Heart left ventricle (tissue), 16 donors: ENCODE measurements around the gene MT2A. TPM values are rescaled to one million over a fixed set of nuclear protein-coding genes. Genes with fewer than 3 reads are reported as not detected.
A peak's percentile ranks its signal among the peaks of the same experiment; 100 is the strongest.

ENCODE experiments used
- ATAC-seq, 4 donors: fragments of 200-7000 bp; cut with Tn5 transposase; one replicate each; pipeline ENCODE4 v1.9.1; 2020 to 2022; ENCODE audit warnings: moderate library complexity in 4 of 4, mild to moderate bottlenecking in 3 of 4, moderate number of reproducible peaks in 1 of 4
- DNase-seq, 5 donors: peaks; one replicate each; pipeline ENCODE4 v3.0.0-alpha.2; 2020
- H3K27ac ChIP-seq, 12 donors: fragments of 200-600 bp; sonication (generic) in 4 of 12; one replicate each; pipeline versions ENCODE4 v1.5.0 to v1.8.0; 2016 to 2022; ENCODE audit warnings: mild to moderate bottlenecking in 2 of 12
- H3K27me3 ChIP-seq, 9 donors: fragments of 200-600 bp; sonication (generic) in 2 of 9; one replicate each; pipeline versions ENCODE4 v1.5.1 to v1.8.0; 2016 to 2022; ENCODE audit warnings: mild to moderate bottlenecking in 3 of 9
- H3K36me3 ChIP-seq, 9 donors: fragments of 200-600 bp; sonication (generic) in 2 of 9; one replicate each; pipeline versions ENCODE4 v1.5.0 to v1.8.0; 2018 to 2022; ENCODE audit warnings: mild to moderate bottlenecking in 2 of 9
- H3K4me1 ChIP-seq, 12 donors: fragments of 200-600 bp; sonication (generic) in 4 of 12; one replicate each; pipeline versions ENCODE4 v1.5.0 to v1.8.0; 2016 to 2022; ENCODE audit warnings: mild to moderate bottlenecking in 3 of 12
- H3K4me3 ChIP-seq, 12 donors: fragments of 200-600 bp; sonication (generic) in 4 of 12; one replicate each; pipeline versions ENCODE4 v1.5.0 to v1.8.0; 2017 to 2022; ENCODE audit warnings: mild to moderate bottlenecking in 9 of 12, moderate library complexity in 4 of 12
- H3K9me3 ChIP-seq, 12 donors: fragments of 200-600 bp; sonication (generic) in 4 of 12; one replicate each; pipeline versions ENCODE4 v1.5.0 to v1.8.0; 2016 to 2022; ENCODE audit warnings: mild to moderate bottlenecking in 1 of 12
- POLR2A ChIP-seq, 2 donors: fragments of 450-650 bp; IDR thresholded peaks; one replicate each; pipeline ENCODE4 v1.6.1; 2017; ENCODE audit warnings: antibody characterized with exemption in 2 of 2, mild to moderate bottlenecking in 2 of 2, moderate library complexity in 2 of 2
- WGBS, 4 donors: extraction: QIAGEN DNeasy Blood & Tissue Kit in 2 of 4; methylation state at CpG; one replicate each; pipeline versions ENCODE4 v1.1.5 to v1.1.7; 2013 to 2018; 5-methylcytosine and 5-hydroxymethylcytosine counted together
- intact Hi-C, 10 donors: fragments of 100-400 bp; cut with DNase I; formaldehyde crosslinking; loops; one replicate each; pipeline versions ENCODE4 v1.11.1 to v1.14.2; 2022
- polyA plus RNA-seq, 2 donors: library from polyadenylated mRNA; stranded (reverse); fragments of 200-250 nt; gene quantifications; one replicate each; pipeline ENCODE4 v1.2.3, GENCODE V29; 2013
- total RNA-seq, 9 donors: library from RNA; depleted of rRNA in 2 of 9; stranded (reverse); fragments of >200 nt in 2 of 9; fragmentation: NEBNext Ultra II Directional in 3 of 9; extraction: Animal tissue kit (Norgen Biotek cat#: 25700) in 3 of 9; gene quantifications; one replicate each; pipeline versions ENCODE4 v1.1.0 to v1.2.4, GENCODE V29; 2016 to 2023
- TF ChIP-seq, protein P1 (sequence below), 12 donors: fragments of 200-600 bp; sonication (generic) in 4 of 12; IDR thresholded peaks; one replicate each; pipeline versions ENCODE4 v1.5.0 to v1.8.0; 2018 to 2022; ENCODE audit warnings: antibody characterized with exemption in 12 of 12, mild to moderate bottlenecking in 5 of 12
- donor health status: ischemic (EF 13 %, LVEDD 7.1; RV severe dilation, severe dysfunction).
- donor health status: healthy with polysubstance abuse.
- donor health status: DM: no; HTN: yes; CAD: no.
- donor health status: DM: no; HTN: no; CAD: no.
- donor health status: ischemic (EF 25% LVEDD 6.9; RV normal size, moderate dysfunction).
- donor health status: ischemic (EF 25% LVEDD 5.7; RV mildly dilated, moderate dysfunction).
- donor health status: healthy.
- donor health status: DM: yes; HTN: yes; CAD: no.
- donor health status: ischemic (EF 35%, LVEDD 5.7; RV mildly dilated, moderate dysfunction).
- donor health status: nonischemic (EF 11% LVEDD 7.7; RV severe dilation, severe dysfunction).
- donor health status: DM: yes; HTN: yes; CAD: no.
- donor health status: PGD.
- donor health status: ischemic (EF 29% LVEDD 5.4; RV normal size, mild dysfunction).
- donor health status: nonischemic (EF 23%, LVEDD 6.1; RV moderate dilation, normal function).

Gene MT2A
- total and polyA plus RNA-seq, 11 donors, result 44.3 to 318 (median 125) TPM

GRCh38 chr16:56615353-56615752 is 7.0 kb downstream of the MT2A start:
- peaks cover 0 to 11% (median 0%) of the 10 kb centered on the region in 9 donors for H3K27me3 ChIP-seq

DNA sequence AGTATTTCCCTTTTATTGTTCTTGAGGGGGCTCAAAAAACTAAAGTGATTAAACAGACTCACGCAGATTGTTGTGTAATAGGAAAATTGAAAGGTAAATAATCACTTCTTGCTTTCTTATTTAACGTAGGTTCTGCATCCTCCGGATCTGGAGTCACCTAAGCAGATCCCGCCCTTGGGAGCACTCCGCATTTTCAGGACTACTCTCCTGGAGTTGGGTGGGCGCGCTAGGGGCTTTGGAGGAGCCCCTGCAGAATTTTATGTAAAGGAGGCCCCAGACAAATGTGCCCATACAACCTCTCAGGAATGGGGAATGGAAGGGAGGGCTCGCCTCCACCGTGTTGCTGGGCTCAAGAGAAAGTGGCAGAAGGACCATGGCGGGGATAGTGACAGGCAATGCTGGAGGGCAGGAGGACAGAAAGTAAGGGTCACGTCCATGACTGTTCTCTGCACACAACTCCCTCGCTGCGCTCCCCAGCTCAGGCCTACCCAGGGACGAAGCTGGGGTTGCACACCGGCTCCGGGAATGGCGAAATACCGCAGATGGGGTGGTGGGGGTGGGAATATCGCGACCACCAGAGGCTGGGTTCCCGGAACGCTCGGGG is 8.3 kb downstream of the MT2A start:
- Histone ChIP-seq H3K27ac (peak overlapping the region; percentile 20 to 86 (median 70)), H3K4me3 (peak overlapping the region; percentile 5 to 63 (median 53)), H3K27me3 (peaks cover 0 to 11% (median 0%) of the 10 kb centered on the region in 9 donors), H3K36me3 (no peaks in the 10 kb centered on the region), H3K9me3 (no peaks in the 10 kb centered on the region), H3K4me1 (peaks cover 0 to 36% (median 17%) of the 10 kb centered on the region in 12 donors)
- ATAC-seq (peak in 2 of 4 donors; percentile 3 to 21), DNase-seq (peak in 1 of 5 donors; percentile 13)
- 48 to 59% (median 53%) methylated on average over 23 of the region's 23 CpGs for WGBS, 4 donors
- intact Hi-C loops, result no loop called here
- TF ChIP-seq, protein P1, sequence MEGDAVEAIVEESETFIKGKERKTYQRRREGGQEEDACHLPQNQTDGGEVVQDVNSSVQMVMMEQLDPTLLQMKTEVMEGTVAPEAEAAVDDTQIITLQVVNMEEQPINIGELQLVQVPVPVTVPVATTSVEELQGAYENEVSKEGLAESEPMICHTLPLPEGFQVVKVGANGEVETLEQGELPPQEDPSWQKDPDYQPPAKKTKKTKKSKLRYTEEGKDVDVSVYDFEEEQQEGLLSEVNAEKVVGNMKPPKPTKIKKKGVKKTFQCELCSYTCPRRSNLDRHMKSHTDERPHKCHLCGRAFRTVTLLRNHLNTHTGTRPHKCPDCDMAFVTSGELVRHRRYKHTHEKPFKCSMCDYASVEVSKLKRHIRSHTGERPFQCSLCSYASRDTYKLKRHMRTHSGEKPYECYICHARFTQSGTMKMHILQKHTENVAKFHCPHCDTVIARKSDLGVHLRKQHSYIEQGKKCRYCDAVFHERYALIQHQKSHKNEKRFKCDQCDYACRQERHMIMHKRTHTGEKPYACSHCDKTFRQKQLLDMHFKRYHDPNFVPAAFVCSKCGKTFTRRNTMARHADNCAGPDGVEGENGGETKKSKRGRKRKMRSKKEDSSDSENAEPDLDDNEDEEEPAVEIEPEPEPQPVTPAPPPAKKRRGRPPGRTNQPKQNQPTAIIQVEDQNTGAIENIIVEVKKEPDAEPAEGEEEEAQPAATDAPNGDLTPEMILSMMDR (IDR thresholded peaks at IDR 0.05), result no peak
- no peak for TF ChIP-seq POLR2A (IDR thresholded peaks at IDR 0.05)

More at GRCh38 chr16:56615353-56615752, 7.0 kb downstream of the MT2A start:
- H3K27ac ChIP-seq, result no peak overlapping the region
- DNase-seq, result no peak
- no peaks in the 10 kb centered on the region for H3K9me3 ChIP-seq
- no peak overlapping the region for H3K4me3 ChIP-seq
- H3K36me3 ChIP-seq, result no peaks in the 10 kb centered on the region
- TF ChIP-seq, protein P1 (IDR thresholded peaks at IDR 0.05), result no peak
- no peak for TF ChIP-seq POLR2A (IDR thresholded peaks at IDR 0.05)
- H3K4me1 ChIP-seq, result peaks cover 5 to 49% (median 31%) of the 10 kb centered on the region in 12 donors
- WGBS, 4 donors, result 93 to 97% (median 95%) methylated on average over 3 of the region's 3 CpGs
- intact Hi-C loops, result no loop called here
- ATAC-seq, result no peak

DNA sequence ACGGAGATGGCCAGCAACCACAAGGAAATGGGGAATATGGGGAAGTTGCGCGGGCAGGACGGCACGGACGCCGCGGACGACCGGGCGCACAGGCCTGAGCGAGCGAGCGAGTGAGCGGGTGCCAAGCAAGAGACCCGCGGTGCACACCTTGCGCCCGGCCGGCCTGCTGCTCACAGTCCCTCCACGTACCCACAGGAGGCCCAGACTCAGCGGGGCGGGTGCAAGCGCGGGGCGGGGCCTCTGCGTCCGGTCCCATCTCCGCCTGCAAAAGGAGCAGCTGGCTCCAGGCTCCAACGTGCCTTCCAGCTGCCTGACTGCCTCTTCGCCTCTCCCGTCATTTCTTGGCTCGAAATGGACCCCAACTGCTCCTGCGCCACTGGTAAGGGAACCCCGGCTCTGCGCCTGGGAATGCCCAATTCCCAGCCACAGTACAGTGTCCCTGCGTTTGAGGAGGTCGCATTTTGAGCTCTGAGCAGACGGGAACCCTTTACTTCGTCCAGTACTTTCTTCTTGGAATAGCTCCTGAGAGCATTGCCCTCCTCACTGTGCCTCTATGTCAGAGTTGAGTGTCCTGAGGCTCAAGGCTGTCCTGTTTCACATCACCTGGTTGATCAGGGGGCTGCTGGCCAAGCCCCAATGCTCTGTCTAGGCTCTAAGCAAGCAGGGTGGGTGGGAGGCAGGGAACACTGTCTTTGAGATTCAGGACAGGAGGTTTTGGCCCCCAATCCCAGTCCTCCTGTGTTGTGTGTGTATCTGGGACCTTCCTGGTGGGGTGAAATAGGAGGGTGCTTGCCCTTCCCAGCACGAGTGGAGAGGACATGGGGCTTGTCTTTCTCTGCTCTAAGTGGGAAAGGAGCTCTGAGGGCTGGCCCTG is 9.1 kb downstream of the MT2A start:
- peak; percentile 82 to 93 (median 90) for DNase-seq
- intact Hi-C loops, result no loop called here
- peak; percentile 93 to 97 (median 96) for ATAC-seq
- Histone ChIP-seq H3K4me1 (peaks cover 0 to 35% (median 14%) of the 10 kb centered on the region in 12 donors), H3K27ac (peak overlapping the region; percentile 20 to 86 (median 70)), H3K36me3 (no peaks in the 10 kb centered on the region), H3K27me3 (peaks cover 0 to 11% (median 0%) of the 10 kb centered on the region in 9 donors), H3K4me3 (peak overlapping the region; percentile 5 to 63 (median 53)), H3K9me3 (no peaks in the 10 kb centered on the region)
- TF ChIP-seq POLR2A (IDR thresholded peaks at IDR 0.05), result peak in 1 of 2 donors; percentile 57
- TF ChIP-seq, protein P1 (IDR thresholded peaks at IDR 0.05), result no peak
- WGBS, 4 donors, result 3 to 5% (median 4%) methylated on average over 29 to 41 of the region's 41 CpGs

DNA sequence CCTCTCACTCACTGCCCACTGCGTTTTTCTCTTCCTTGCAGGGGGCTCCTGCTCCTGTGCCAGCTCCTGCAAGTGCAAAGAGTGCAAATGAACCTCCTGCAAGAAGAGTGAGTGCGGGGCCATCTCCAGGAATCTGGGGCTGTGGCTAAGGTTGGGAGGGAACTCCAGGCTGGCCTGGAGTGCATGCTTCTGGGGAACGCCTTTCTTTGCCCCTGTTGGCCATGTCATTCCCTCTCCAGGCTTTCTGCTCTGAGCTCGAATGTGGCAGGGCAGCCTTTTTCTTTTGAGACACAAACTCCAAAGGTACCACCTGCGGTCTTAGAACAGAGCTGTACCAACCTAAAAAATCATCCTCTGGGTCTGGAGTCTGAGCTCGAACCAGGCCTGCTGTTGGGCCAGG is 9.8 kb downstream of the MT2A start:
- H3K27me3 ChIP-seq, result peaks cover 0 to 11% (median 0%) of the 10 kb centered on the region in 9 donors
- WGBS, 4 donors, result 76 to 85% (median 80%) methylated on average over 6 of the region's 6 CpGs
- H3K4me1 ChIP-seq, result peaks cover 0 to 35% (median 14%) of the 10 kb centered on the region in 12 donors
- H3K27ac ChIP-seq, result peak overlapping the region in 6 of 12 donors; percentile 67 to 86 (median 75)
- DNase-seq (peak in 1 of 5 donors; percentile 12), ATAC-seq (no peak)
- H3K9me3 ChIP-seq, result no peaks in the 10 kb centered on the region
- peak overlapping the region in 9 of 12 donors; percentile 38 to 63 (median 56) for H3K4me3 ChIP-seq
- TF ChIP-seq, protein P1 (IDR thresholded peaks at IDR 0.05), result no peak
- TF ChIP-seq POLR2A (IDR thresholded peaks at IDR 0.05), result no peak
- no peaks in the 10 kb centered on the region for H3K36me3 ChIP-seq
- intact Hi-C loops, result no loop called here
